Measurements from ENCODE around the gene PDE4D.

The PDE4D gene

GRCh38 chr5:59157068-59157467 lies 736.5 kb downstream of the PDE4D start:
- Histone ChIP-seq H3K36me3 (no peaks in the 10 kb centered on the region), H3K4me1 (peaks cover 0 to 26% (median 7%) of the 10 kb centered on the region in 4 donors), H3K27me3 (no peaks in the 10 kb centered on the region), H3K27ac (peak overlapping the region; percentile 68 to 72), H3K9me3 (no peaks in the 10 kb centered on the region), H3K4me3 (no peak overlapping the region)
- intact Hi-C loops (cut with DNase I; ENCODE audit: low total_unique reads), result no loop called here
- no peak for DNase-seq
- TF ChIP-seq, protein P1, sequence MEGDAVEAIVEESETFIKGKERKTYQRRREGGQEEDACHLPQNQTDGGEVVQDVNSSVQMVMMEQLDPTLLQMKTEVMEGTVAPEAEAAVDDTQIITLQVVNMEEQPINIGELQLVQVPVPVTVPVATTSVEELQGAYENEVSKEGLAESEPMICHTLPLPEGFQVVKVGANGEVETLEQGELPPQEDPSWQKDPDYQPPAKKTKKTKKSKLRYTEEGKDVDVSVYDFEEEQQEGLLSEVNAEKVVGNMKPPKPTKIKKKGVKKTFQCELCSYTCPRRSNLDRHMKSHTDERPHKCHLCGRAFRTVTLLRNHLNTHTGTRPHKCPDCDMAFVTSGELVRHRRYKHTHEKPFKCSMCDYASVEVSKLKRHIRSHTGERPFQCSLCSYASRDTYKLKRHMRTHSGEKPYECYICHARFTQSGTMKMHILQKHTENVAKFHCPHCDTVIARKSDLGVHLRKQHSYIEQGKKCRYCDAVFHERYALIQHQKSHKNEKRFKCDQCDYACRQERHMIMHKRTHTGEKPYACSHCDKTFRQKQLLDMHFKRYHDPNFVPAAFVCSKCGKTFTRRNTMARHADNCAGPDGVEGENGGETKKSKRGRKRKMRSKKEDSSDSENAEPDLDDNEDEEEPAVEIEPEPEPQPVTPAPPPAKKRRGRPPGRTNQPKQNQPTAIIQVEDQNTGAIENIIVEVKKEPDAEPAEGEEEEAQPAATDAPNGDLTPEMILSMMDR (IDR thresholded peaks at IDR 0.05), result no peak

GRCh38 chr5:59152701-59153245 lies 740.8 kb downstream of the PDE4D start:
- intact Hi-C loops (cut with DNase I; ENCODE audit: low total_unique reads), result no loop called here
- Histone ChIP-seq H3K4me3 (no peak overlapping the region), H3K4me1 (peaks cover 0 to 4% (median 2%) of the 10 kb centered on the region in 4 donors)

GRCh38 chr5:59151162-59151889 lies 742.2 kb downstream of the PDE4D start:
- intact Hi-C loops (cut with DNase I; ENCODE audit: low total_unique reads), result no loop called here
- no peaks in the 10 kb centered on the region for H3K4me1 ChIP-seq
- H3K27ac ChIP-seq, result no peak overlapping the region
- H3K9me3 ChIP-seq, result no peaks in the 10 kb centered on the region
- DNase-seq, result no peak
- no peaks in the 10 kb centered on the region for H3K27me3 ChIP-seq
- H3K36me3 ChIP-seq, result no peaks in the 10 kb centered on the region
- no peak overlapping the region for H3K4me3 ChIP-seq
- TF ChIP-seq, protein P1 (IDR thresholded peaks at IDR 0.05), result no peak

More at GRCh38 chr5:59152701-59153245, 740.8 kb downstream of the PDE4D start:
- no peak for DNase-seq
- Histone ChIP-seq H3K27me3 (no peaks in the 10 kb centered on the region), H3K9me3 (no peaks in the 10 kb centered on the region), H3K36me3 (no peaks in the 10 kb centered on the region), H3K27ac (no peak overlapping the region)
- TF ChIP-seq, protein P1 (IDR thresholded peaks at IDR 0.05), result no peak

DNA sequence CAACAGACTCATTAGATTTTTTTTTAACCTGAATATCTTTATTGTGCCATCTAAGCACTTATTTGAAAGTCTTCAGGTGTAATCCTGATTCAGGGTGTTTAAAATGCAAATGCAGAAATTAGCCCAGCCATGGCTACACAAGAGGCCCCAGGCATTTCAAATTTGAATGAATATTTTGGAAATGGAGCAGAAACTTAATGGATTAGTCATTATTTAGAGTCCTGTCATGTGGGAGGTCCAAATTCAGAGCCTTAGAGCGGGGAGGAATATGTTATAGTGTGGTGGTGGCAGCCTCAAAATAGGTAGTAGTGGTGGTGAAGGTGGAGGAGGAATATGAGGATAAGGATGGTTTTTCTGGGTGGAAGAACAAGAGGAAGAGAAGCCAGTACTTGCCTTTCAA lies 743.7 kb downstream of the PDE4D start:
- no peak for DNase-seq
- intact Hi-C loops (cut with DNase I; ENCODE audit: low total_unique reads), result no loop called here
- no peaks in the 10 kb centered on the region for H3K9me3 ChIP-seq
- H3K4me1 ChIP-seq, result no peaks in the 10 kb centered on the region
- TF ChIP-seq, protein P1 (IDR thresholded peaks at IDR 0.05), result no peak
- no peaks in the 10 kb centered on the region for H3K36me3 ChIP-seq
- H3K4me3 ChIP-seq, result no peak overlapping the region
- no peak overlapping the region for H3K27ac ChIP-seq
- no peaks in the 10 kb centered on the region for H3K27me3 ChIP-seq

DNA sequence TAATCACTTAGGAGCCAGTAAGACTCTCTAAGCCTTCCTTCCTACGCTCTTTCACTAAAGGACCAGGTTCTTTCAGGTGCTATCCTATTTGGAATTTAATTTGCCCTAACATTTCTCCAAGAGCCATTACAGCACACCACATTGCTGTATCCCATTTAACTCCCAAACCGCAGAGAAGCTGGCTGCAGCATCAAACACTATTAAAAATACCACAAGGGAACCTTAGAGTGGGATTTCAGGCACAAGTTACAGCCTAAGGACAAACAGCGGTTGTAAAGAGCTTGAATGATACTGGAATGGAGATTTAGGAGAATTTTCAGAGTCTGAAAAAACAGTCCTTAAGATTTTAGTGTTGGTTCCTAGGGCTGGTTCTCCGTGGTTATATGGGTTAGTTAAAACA lies 744.3 kb downstream of the PDE4D start:
- no peaks in the 10 kb centered on the region for H3K9me3 ChIP-seq
- TF ChIP-seq, protein P1 (IDR thresholded peaks at IDR 0.05), result no peak
- H3K36me3 ChIP-seq, result no peaks in the 10 kb centered on the region
- intact Hi-C loops (cut with DNase I; ENCODE audit: low total_unique reads), result no loop called here
- H3K27ac ChIP-seq, result no peak overlapping the region
- DNase-seq, result no peak
- H3K4me3 ChIP-seq, result no peak overlapping the region
- H3K27me3 ChIP-seq, result no peaks in the 10 kb centered on the region
- H3K4me1 ChIP-seq, result peaks cover 0 to 3% (median 0%) of the 10 kb centered on the region in 4 donors

All from tibial artery (tissue), 4 donors.